Measurements from ENCODE around the gene NOD2.

NOD2 gene

DNA sequence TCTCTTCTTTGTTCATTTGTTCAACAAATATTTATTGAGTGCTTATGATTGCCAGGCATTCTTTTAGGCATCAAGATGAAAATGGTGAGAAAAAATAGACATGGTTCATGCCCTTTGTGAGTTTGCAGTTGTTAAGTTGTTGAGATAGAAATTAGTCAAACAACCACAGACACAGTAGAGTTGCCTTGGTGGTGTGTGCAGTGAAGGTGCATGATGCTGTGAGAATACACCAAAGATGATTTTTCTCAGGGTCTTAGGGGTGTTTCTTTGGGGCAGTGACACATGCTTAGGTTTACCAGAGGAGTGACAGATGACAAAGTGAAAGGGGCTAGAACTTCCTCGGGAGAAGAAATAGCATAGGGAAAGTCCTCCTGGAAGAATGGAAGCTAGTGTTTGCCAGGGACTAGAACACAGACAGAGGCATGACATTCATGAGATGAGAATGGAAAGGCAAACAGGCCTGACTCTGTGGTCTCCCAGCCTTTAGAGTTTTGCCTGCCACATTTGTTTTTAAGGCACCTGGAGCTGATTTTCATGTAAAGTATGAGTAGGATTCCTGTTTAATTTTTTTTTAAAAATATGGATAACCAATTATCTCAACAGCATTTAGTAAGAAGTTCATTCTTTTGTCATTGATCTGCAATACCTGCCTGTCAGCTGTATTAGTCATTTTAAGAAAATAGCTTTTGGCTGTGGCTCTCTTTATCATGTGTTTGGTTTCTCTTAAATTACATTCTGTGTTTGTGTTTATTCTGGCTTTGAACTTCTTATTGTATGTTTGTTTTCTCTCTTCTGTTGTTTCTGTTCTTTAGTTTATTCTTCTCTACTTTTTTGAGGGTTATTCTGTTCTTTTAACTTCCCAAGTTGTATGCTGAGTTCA lies 85.1 kb downstream of the NOD2 start:
- TF ChIP-seq JUND (IDR thresholded peaks at IDR 0.05; ENCODE audit: low read depth) = no peak; the same call in 1 of the 2 replicates
- in situ Hi-C loops (cut with HindIII; ENCODE audit: low pct_unique_long_range_greater_than_20kb, low sequenced_read_pairs) = no loop called here
- DNase-seq (ENCODE audit: low read depth in 1 of 2, low spot score in 1 of 2) = peak in 1 of 2 experiments; percentile 45

DNA sequence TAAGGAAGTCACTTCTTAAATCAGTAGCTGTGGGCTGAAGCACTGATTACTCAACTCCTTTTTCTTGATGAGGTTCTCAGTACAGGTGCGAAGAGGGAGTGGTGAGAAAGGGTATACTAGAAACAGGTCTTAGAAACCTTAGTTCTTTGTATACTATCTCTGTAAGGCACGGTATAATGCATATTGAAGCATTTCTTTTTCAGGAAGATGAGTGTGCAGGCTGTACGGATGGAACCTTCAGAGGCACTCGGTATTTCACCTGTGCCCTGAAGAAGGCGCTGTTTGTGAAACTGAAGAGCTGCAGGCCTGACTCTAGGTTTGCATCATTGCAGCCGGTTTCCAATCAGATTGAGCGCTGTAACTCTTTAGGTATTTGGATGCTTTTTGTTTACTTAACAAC lies 87.6 kb downstream of the NOD2 start:
- no peak for TF ChIP-seq JUND (IDR thresholded peaks at IDR 0.05; ENCODE audit: low read depth)
- peak in 1 of 2 experiments; percentile 3 for DNase-seq (ENCODE audit: low read depth in 1 of 2, low spot score in 1 of 2)
- in situ Hi-C loops (cut with HindIII; ENCODE audit: low pct_unique_long_range_greater_than_20kb, low sequenced_read_pairs) = no loop called here

GRCh38 chr16:50781518-50781917 lies 88.1 kb downstream of the NOD2 start:
- no peak for DNase-seq (ENCODE audit: low read depth in 1 of 2, low spot score in 1 of 2)
- no peak for TF ChIP-seq JUND (IDR thresholded peaks at IDR 0.05; ENCODE audit: low read depth)
- in situ Hi-C loops (cut with HindIII; ENCODE audit: low pct_unique_long_range_greater_than_20kb, low sequenced_read_pairs) = no loop called here

All from T47D (cell line).